K562 (cell line): ENCODE data around the gene UBAC2. TPM values are rescaled to one million over a fixed set of nuclear protein-coding genes. Genes with fewer than 3 reads are reported as not detected.

ENCODE experiments used
- CBFA2T2 ChIP-seq: fragments of 450-650 bp; conservative IDR thresholded peaks from 2 replicates; pipeline ENCODE4 v1.6.1; 2017; ENCODE audit warnings: mild to moderate bottlenecking
- CBX5 ChIP-seq: IDR thresholded peaks from 2 replicates; pipeline ENCODE4 v1.6.1; 2014; ENCODE audit warnings: low read depth, borderline replicate concordance
- CREM ChIP-seq: IDR thresholded peaks from 2 replicates; pipeline ENCODE4 v1.6.1; 2014; ENCODE audit warnings: antibody characterized with exemption, low read depth
- CXXC5 ChIP-seq: fragments of 250-450 bp; sonication (Bioruptor Pico); IDR thresholded peaks from 2 replicates; pipeline ENCODE4 v1.8.0; 2022; ENCODE audit warnings: inconsistent platforms, mild to moderate bottlenecking, moderate library complexity
- EP300 ChIP-seq: IDR thresholded peaks from 2 replicates; pipeline ENCODE4 v1.6.1; 2012; ENCODE audit warnings: low read length, improper control_type of control experiment
- FOSL1 ChIP-seq: fragments of 200-800 bp; sonication (Bioruptor generic); conservative IDR thresholded peaks from 2 replicates; pipeline ENCODE4 v1.6.1; 2016; ENCODE audit warnings: missing genetic modification characterization, missing compliant biosample characterization
- FOXK2 ChIP-seq, 2 experiments: fragments of 450-650 bp; IDR thresholded peaks in 1 of 2; conservative IDR thresholded peaks in 1 of 2; 2 replicates each; pipeline ENCODE4 v1.6.1; 2016; ENCODE audit warnings: low read depth in 2 of 2, mild to moderate bottlenecking in 1 of 2
- GATA2 ChIP-seq: sonication (generic); formaldehyde crosslinking; IDR thresholded peaks from 2 replicates; pipeline ENCODE4 v1.4.0; 2020; ENCODE audit warnings: mild to moderate bottlenecking, missing genetic modification reagents
- HMBOX1 ChIP-seq: sonication (generic); IDR thresholded peaks from 2 replicates; pipeline ENCODE4 v1.6.1; 2016
- JUN ChIP-seq, 2 experiments: sonication (generic) in 1 of 2; formaldehyde crosslinking in 1 of 2; IDR thresholded peaks; 2 replicates each; pipeline versions ENCODE4 v1.6.1 to v1.8.0; 2012 to 2022; ENCODE audit warnings: borderline replicate concordance in 2 of 2, mild to moderate bottlenecking in 2 of 2, improper control_type of control experiment in 1 of 2, low read depth in 1 of 2, low read length in 1 of 2, missing genetic modification reagents in 1 of 2
- MAFK ChIP-seq: IDR thresholded peaks from 2 replicates; pipeline ENCODE4 v1.6.1; 2011; ENCODE audit warnings: low read length, improper control_type of control experiment
- MTF1 ChIP-seq: fragments of 250-450 bp; sonication (Bioruptor Pico); IDR thresholded peaks from 2 replicates; pipeline ENCODE4 v1.9.0; 2021; ENCODE audit warnings: moderate library complexity, mild to moderate bottlenecking, inconsistent platforms, borderline replicate concordance
- NCOA6 ChIP-seq: fragments of 450-650 bp; IDR thresholded peaks from 2 replicates; pipeline ENCODE4 v1.6.1; 2017; ENCODE audit warnings: mild to moderate bottlenecking
- NFIC ChIP-seq: fragments of 450-650 bp; IDR thresholded peaks from 2 replicates; pipeline ENCODE4 v1.6.1; 2017; ENCODE audit warnings: mild to moderate bottlenecking, inconsistent platforms
- PKNOX1 ChIP-seq: fragments of 450-650 bp; IDR thresholded peaks from 2 replicates; pipeline ENCODE4 v1.6.1; 2016
- PML ChIP-seq: IDR thresholded peaks from 2 replicates; pipeline ENCODE4 v1.6.1; 2012; ENCODE audit warnings: low read length, inconsistent platforms
- TAF15 ChIP-seq: fragments of 200-400 bp; formaldehyde crosslinking; IDR thresholded peaks from 2 replicates; pipeline ENCODE4 v1.6.1; 2017; ENCODE audit warnings: mild to moderate bottlenecking, low read depth, low read length, moderate library complexity
- TAL1 ChIP-seq: fragments of 450-650 bp; IDR thresholded peaks from 2 replicates; pipeline ENCODE4 v1.6.1; 2016; ENCODE audit warnings: mild to moderate bottlenecking
- TBL1XR1 ChIP-seq, 2 experiments: IDR thresholded peaks; 2 replicates each; pipeline ENCODE4 v1.6.1; 2012; ENCODE audit warnings: improper control_type of control experiment in 2 of 2, low read length in 2 of 2, mild to moderate bottlenecking in 1 of 2
- ZBTB17 ChIP-seq: fragments of 450-650 bp; formaldehyde crosslinking; IDR thresholded peaks from 2 replicates; pipeline ENCODE4 v1.4.0; 2020; ENCODE audit warnings: mild to moderate bottlenecking
- ZNF696 ChIP-seq: fragments of 250-450 bp; sonication (Bioruptor Pico); conservative IDR thresholded peaks from 2 replicates; pipeline ENCODE4 v1.4.0; 2020; ENCODE audit warnings: mild to moderate bottlenecking, moderate library complexity
- polyA plus RNA-seq, 8 experiments: library from polyadenylated mRNA; depleted of rRNA in 4 of 8; stranded (reverse) in 5 of 8; unstranded in 3 of 8; fragments of >200 nt; fragmentation: Nextera tagmentation in 2 of 8; fragmentation: Illumina TruSeq in 1 of 8; extraction: Ambion mirVana in 2 of 8; extraction: Trizol in 1 of 8; gene quantifications; 2 replicates each; pipeline versions ENCODE4 v1.2.1 to v1.2.3, GENCODE V29; 2011 to 2014; ENCODE audit warnings: inconsistent platforms in 1 of 8, missing spikeins in 1 of 8
- total RNA-seq, 7 experiments: library from RNA; depleted of rRNA in 6 of 7; stranded (reverse); fragments of >200 nt in 6 of 7; fragmentation: Illumina TruSeq in 2 of 7; extraction: Trizol in 2 of 7; gene quantifications; 2 replicates each; pipeline versions ENCODE4 v1.2.1 to v1.2.3, GENCODE V29; 2011 to 2021; ENCODE audit warnings: low replicate concordance in 1 of 7

The UBAC2 gene
- total and polyA plus RNA-seq, 9 of the 15 experiments (the other 6 are each of a cell fraction or from before 2014, with no cell fraction given) = 6.0 to 84.1 (median 32.3) TPM

- TF ChIP-seq ZBTB17 (no peak), NCOA6 (no peak), GATA2 (CRISPR knock-in tag) (peak; percentile 50; the same call in 1 of the 2 replicates), MAFK (no peak), FOSL1 (peak; percentile 94), EP300 (peak; percentile 59; the same call in 1 of the 2 replicates), JUN (IDR thresholded peaks at IDR 0.05; ENCODE audit: borderline replicate concordance, low read depth, low read length) (no peak), JUN (CRISPR knock-in tag; IDR thresholded peaks at IDR 0.05; ENCODE audit: borderline replicate concordance) (0 out of 2 replicates have a peak, but pooled peaks have one; percentile 56), HMBOX1 (peak; percentile 83), PML (0 out of 2 replicates have a peak, but pooled peaks have one; percentile 22), CBFA2T2 (peak; percentile 65), PKNOX1 (peak; percentile 51; the same call in 1 of the 2 replicates), CREM (peak; percentile 69), TBL1XR1 (IDR thresholded peaks at IDR 0.05; ENCODE audit: low read length in 2 of 2) (no peak), NFIC (peak; percentile 32; the same call in 1 of the 2 replicates), CXXC5 (CRISPR knock-in tag) (peak; percentile 69), TAF15 (no peak), TAL1 (peak; percentile 48), CBX5 (no peak), ZNF696 (CRISPR knock-in tag) (no peak), MTF1 (CRISPR knock-in tag) (no peak), FOXK2 (conservative IDR thresholded peaks at IDR 0.05 in 1 of 2, IDR thresholded peaks at IDR 0.05 in 1 of 2; ENCODE audit: low read depth in 2 of 2) (peak; percentile 23 to 75; a peak in 1 of 4 replicates)
These were observed 156.5 kb downstream of the UBAC2 start (continued) for GRCh38 chr13:99357131-99357596.
